Cardiac muscle cell (in vitro differentiated cells and primary cell): ENCODE data around the gene CDK18. TPM values are rescaled to one million over a fixed set of nuclear protein-coding genes. Genes with fewer than 3 reads are reported as not detected.
"Not testable (repeated sequence)": the region's sequence is repeated elsewhere in the genome, so short reads cannot be mapped to it uniquely, and the experiment has no call there.

ENCODE experiments used
- DNase-seq, 2 donors: peaks; one replicate each; pipeline versions ENCODE4 v3.0.0 to v3.0.0-alpha.2; 2010 to 2017; ENCODE audit warnings: low read depth in 1 of 2, low spot score in 1 of 2
- H3K27ac ChIP-seq: fragments of 200-600 bp; sonication (generic); 2 replicates; pipeline ENCODE4 v1.5.1; 2016
- H3K27me3 ChIP-seq: fragments of 200-600 bp; sonication (generic); 2 replicates; pipeline ENCODE4 v1.6.0; 2016; ENCODE audit warnings: control low read depth
- H3K36me3 ChIP-seq: fragments of 200-600 bp; sonication (generic); 2 replicates; pipeline ENCODE4 v1.5.1; 2016; ENCODE audit warnings: control low read depth
- H3K4me1 ChIP-seq: fragments of 200-600 bp; sonication (generic); 2 replicates; pipeline ENCODE4 v1.8.1; 2017; ENCODE audit warnings: low read depth, mild to moderate bottlenecking, mixed run types
- H3K4me3 ChIP-seq: fragments of 200-600 bp; sonication (generic); 2 replicates; pipeline ENCODE4 v1.5.1; 2016; ENCODE audit warnings: mild to moderate bottlenecking
- H3K9me3 ChIP-seq: fragments of 200-600 bp; sonication (generic); 2 replicates; pipeline ENCODE4 v1.5.1; 2017; ENCODE audit warnings: low read depth, mild to moderate bottlenecking, control low read depth
- CTCF ChIP-seq: IDR thresholded peaks from 2 replicates; pipeline ENCODE4 v1.5.1; 2012; ENCODE audit warnings: low read depth, mild to moderate bottlenecking, low read length
- polyA plus RNA-seq: library from polyadenylated mRNA; unstranded; fragments of >200 nt; fragmentation: Nextera tagmentation; extraction: Ambion mirVana; gene quantifications from 2 replicates; pipeline ENCODE4 v1.2.1, GENCODE V29; 2016
- total RNA-seq: library from RNA; depleted of rRNA; stranded (reverse); fragments of >200 nt; gene quantifications from 2 replicates; pipeline ENCODE4 v1.2.3, GENCODE V29; 2016

The CDK18 gene
- total and polyA plus RNA-seq, 2 experiments from 2014 or later = 29.8 to 42.0 TPM

GRCh38 chr1:205481629-205482151 is 22.8 kb upstream of the CDK18 start:
- TF ChIP-seq CTCF = no peak
- H3K4me1 ChIP-seq = no peaks in the 10 kb centered on the region
- no peaks in the 10 kb centered on the region for H3K9me3 ChIP-seq
- no peak overlapping the region for H3K27ac ChIP-seq
- no peak for DNase-seq
- H3K36me3 ChIP-seq = no peaks in the 10 kb centered on the region
- peaks cover 8% of the 10 kb centered on the region for H3K27me3 ChIP-seq
- no peak overlapping the region for H3K4me3 ChIP-seq

GRCh38 chr1:205482587-205482986 is 21.9 kb upstream of the CDK18 start:
- not testable (repeated sequence) for H3K36me3 ChIP-seq, H3K27ac ChIP-seq, H3K9me3 ChIP-seq, H3K4me3 ChIP-seq, DNase-seq, H3K4me1 ChIP-seq, H3K27me3 ChIP-seq

DNA sequence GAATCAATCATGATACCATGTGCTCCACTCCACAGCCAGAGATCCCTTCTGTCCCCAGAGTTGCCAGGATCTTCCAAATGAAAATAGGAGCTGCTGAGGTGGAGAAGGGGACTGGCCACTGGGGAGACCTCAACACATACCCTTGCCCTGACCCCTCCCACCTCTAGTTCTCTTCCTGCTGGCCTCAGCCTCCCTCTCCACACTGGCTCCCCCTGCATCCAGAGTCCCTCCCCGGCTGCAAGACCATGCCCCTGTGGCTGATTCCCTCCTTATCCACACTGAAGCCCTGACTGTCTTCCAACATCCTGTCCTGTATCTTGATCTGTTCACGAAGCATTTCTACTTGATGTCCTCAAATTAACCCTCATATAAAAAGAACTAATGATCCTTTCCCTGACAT is 21.1 kb upstream of the CDK18 start:
- H3K27me3 ChIP-seq = peaks cover 8% of the 10 kb centered on the region
- DNase-seq = no peak
- no peak overlapping the region for H3K4me3 ChIP-seq
- no peaks in the 10 kb centered on the region for H3K36me3 ChIP-seq
- no peaks in the 10 kb centered on the region for H3K9me3 ChIP-seq
- H3K27ac ChIP-seq = no peak overlapping the region
- H3K4me1 ChIP-seq = no peaks in the 10 kb centered on the region
- TF ChIP-seq CTCF = no peak

- TF ChIP-seq CTCF = peak; percentile 91
- Histone ChIP-seq H3K9me3 (no peaks in the 10 kb centered on the region), H3K27ac (no peak overlapping the region), H3K4me1 (no peaks in the 10 kb centered on the region), H3K36me3 (no peaks in the 10 kb centered on the region), H3K4me3 (no peak overlapping the region), H3K27me3 (peaks cover 8% of the 10 kb centered on the region)
- DNase-seq = peak; percentile 78 to 85
These were observed 19.2 kb upstream of the CDK18 start for GRCh38 chr1:205484985-205485967.

DNA sequence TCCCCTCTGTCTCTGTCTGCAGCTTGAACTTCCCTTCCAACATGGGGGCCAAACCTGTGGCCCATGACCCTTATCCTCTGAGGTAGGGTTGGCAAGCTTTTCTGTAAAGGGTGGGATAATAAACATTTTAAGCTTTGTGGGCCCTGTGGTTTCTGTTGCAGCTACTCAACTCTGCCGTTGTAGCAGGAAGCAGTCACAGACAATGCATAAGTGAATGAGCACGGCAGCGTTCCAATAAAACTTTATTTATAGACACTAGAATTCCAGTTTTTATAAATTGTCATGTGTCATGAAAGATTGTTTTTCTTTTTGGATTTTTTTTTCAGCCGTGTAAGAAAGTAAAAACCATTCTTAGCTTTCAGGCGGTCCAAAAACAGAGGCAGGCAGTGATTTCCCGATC is 18.2 kb upstream of the CDK18 start:
- Histone ChIP-seq H3K4me1 (no peaks in the 10 kb centered on the region), H3K9me3 (no peaks in the 10 kb centered on the region), H3K27ac (no peak overlapping the region), H3K4me3 (no peak overlapping the region), H3K36me3 (no peaks in the 10 kb centered on the region), H3K27me3 (peaks cover 5% of the 10 kb centered on the region)
- TF ChIP-seq CTCF = no peak
- DNase-seq = no peak

GRCh38 chr1:205488074-205488723 is 16.3 kb upstream of the CDK18 start:
- DNase-seq = peak; percentile 77 to 88
- Histone ChIP-seq H3K4me1 (no peaks in the 10 kb centered on the region), H3K27ac (no peak overlapping the region), H3K9me3 (no peaks in the 10 kb centered on the region), H3K4me3 (no peak overlapping the region), H3K36me3 (no peaks in the 10 kb centered on the region), H3K27me3 (no peaks in the 10 kb centered on the region)
- peak; percentile 86 for TF ChIP-seq CTCF
